Ureter (tissue), 1 donor: ENCODE data around the gene SNW1. TPM values are rescaled to one million over a fixed set of nuclear protein-coding genes. Genes with fewer than 3 reads are reported as not detected.

Experiments used
- total RNA-seq: library from RNA; stranded (reverse); gene quantifications from one replicate; pipeline ENCODE4 v1.2.4, GENCODE V29; 2023
- donor health status: DM: yes; HTN: yes; CAD: no.

SNW1 gene
- total RNA-seq, 1 donor from 2014 or later, result 76.1 TPM

Other genes with a start within 250 kb of the SNW1 start
- gene SPTLC2, start 144.5 kb downstream of the SNW1 start, total RNA-seq, result 49.9 TPM
- 16.0 TPM for gene ALKBH1, start 53.1 kb downstream of the SNW1 start, total RNA-seq
- gene SLIRP, start 53.1 kb downstream of the SNW1 start, total RNA-seq, result 101 TPM
- 14.6 TPM for gene ADCK1, start 39.0 kb upstream of the SNW1 start, total RNA-seq